CD8-positive, alpha-beta memory T cell (primary cell): Measurements from ENCODE around the gene PRR20C. TPM values are rescaled to one million over a fixed set of nuclear protein-coding genes. Genes with fewer than 3 reads are reported as not detected.
"Not testable (repeated sequence)": the region's sequence is repeated elsewhere in the genome, so short reads cannot be mapped to it uniquely, and the experiment has no call there.

Experiments used
- CTCF ChIA-PET: fragments of 350-600 bp; sonication (Branson Sonifier 250); formaldehyde crosslinking; loops from one replicate; lab custom pipeline; 2021; ENCODE audit warnings: antibody characterized with exemption; lab: Charles Lee
- POLR2A ChIA-PET: fragments of 350-600 bp; sonication (Branson Sonifier 250); formaldehyde crosslinking; loops from one replicate; lab custom pipeline; 2021; ENCODE audit warnings: antibody characterized with exemption; lab: Charles Lee
- DNase-seq, 5 donors: peaks; one replicate each; pipeline versions ENCODE4 v3.0.0 to v3.0.0-alpha.2; 2020 to 2022; ENCODE audit warnings: mixed read lengths in 1 of 5
- H3K27ac ChIP-seq: one replicate; pipeline ENCODE4 v1.7.0; 2013; ENCODE audit warnings: low read depth, mild to moderate bottlenecking, low read length, moderate library complexity
- H3K27me3 ChIP-seq: 2 replicates; pipeline ENCODE4 v1.7.0; 2013; ENCODE audit warnings: low read length, mild to moderate bottlenecking; ENCODE audit not compliant: insufficient read depth, poor library complexity, severe bottlenecking
- H3K36me3 ChIP-seq: 2 replicates; pipeline ENCODE4 v1.7.0; 2013; ENCODE audit warnings: mild to moderate bottlenecking, low read length, moderate library complexity; ENCODE audit not compliant: insufficient read depth
- H3K4me1 ChIP-seq: 2 replicates; pipeline ENCODE4 v1.7.0; 2013; ENCODE audit warnings: mild to moderate bottlenecking, low read length, moderate library complexity; ENCODE audit not compliant: insufficient read depth
- H3K4me3 ChIP-seq: 2 replicates; pipeline ENCODE4 v1.7.0; 2013; ENCODE audit warnings: mild to moderate bottlenecking, low read length
- H3K9me3 ChIP-seq: 2 replicates; pipeline ENCODE4 v1.7.0; 2013; ENCODE audit warnings: mild to moderate bottlenecking, low read length
- H3K27ac Mint-ChIP-seq, 8 donors: one replicate each; pipeline ENCODE4 v1.8.0; 2020 to 2021; ENCODE audit warnings: mixed read lengths in 8 of 8, mild to moderate bottlenecking in 6 of 8, inconsistent platforms in 3 of 8, moderate library complexity in 3 of 8
- H3K27me3 Mint-ChIP-seq, 2 donors: one replicate each; pipeline ENCODE4 v1.8.0; 2020 to 2021; ENCODE audit warnings: mixed read lengths in 2 of 2, mild to moderate bottlenecking in 1 of 2, moderate library complexity in 1 of 2
- H3K36me3 Mint-ChIP-seq, 3 donors: one replicate each; pipeline ENCODE4 v1.8.0; 2020 to 2021; ENCODE audit warnings: mixed read lengths in 3 of 3, inconsistent platforms in 1 of 3, mild to moderate bottlenecking in 1 of 3
- H3K4me1 Mint-ChIP-seq, 3 donors: one replicate each; pipeline ENCODE4 v1.8.0; 2020 to 2021; ENCODE audit warnings: mixed read lengths in 3 of 3, inconsistent platforms in 1 of 3, mild to moderate bottlenecking in 1 of 3
- H3K4me3 Mint-ChIP-seq, 7 donors: one replicate each; pipeline ENCODE4 v1.8.0; 2020 to 2021; ENCODE audit warnings: mixed read lengths in 7 of 7, mild to moderate bottlenecking in 6 of 7, moderate library complexity in 4 of 7, inconsistent platforms in 2 of 7
- H3K9me3 Mint-ChIP-seq, 5 donors: one replicate each; pipeline ENCODE4 v1.8.0; 2020 to 2022; ENCODE audit warnings: mixed read lengths in 5 of 5, mild to moderate bottlenecking in 3 of 5, moderate library complexity in 2 of 5, inconsistent platforms in 1 of 5
- polyA plus RNA-seq: library from polyadenylated mRNA; unstranded; fragments of 300-500 nt; fragmentation: Illumina TruSeq; gene quantifications from one replicate; pipeline ENCODE4 v1.2.3, GENCODE V29; 2021
- total RNA-seq, 2 experiments: library from RNA; stranded (reverse); gene quantifications; one replicate each; pipeline ENCODE4 v1.2.3, GENCODE V29; 2021

Gene PRR20C
- total RNA-seq = not detected
- not detected for polyA plus RNA-seq

- H3K36me3 ChIP-seq, H3K27ac Mint-ChIP-seq, H3K27ac ChIP-seq, H3K4me3 ChIP-seq, H3K9me3 ChIP-seq, H3K4me1 Mint-ChIP-seq, H3K4me3 Mint-ChIP-seq, H3K27me3 ChIP-seq, H3K4me1 ChIP-seq, H3K27me3 Mint-ChIP-seq, DNase-seq, POLR2A ChIA-PET, H3K36me3 Mint-ChIP-seq, H3K9me3 Mint-ChIP-seq, CTCF ChIA-PET: not testable (repeated sequence)
Measured at GRCh38 chr13:57153761-57154160, at the start of gene PRR20C. TSS of gene PRR20C (plus strand) at chr13:57154061. CDS start at chr13:57154448, 387 bp downstream.

- no peak overlapping the region for H3K4me3 Mint-ChIP-seq
- Histone ChIP-seq H3K4me1 (no peaks in the 10 kb centered on the region), H3K36me3 (no peaks in the 10 kb centered on the region), H3K9me3 (no peaks in the 10 kb centered on the region), H3K27me3 (no peaks in the 10 kb centered on the region), H3K27ac (no peak overlapping the region), H3K4me3 (no peak overlapping the region)
- peaks cover 7 to 31% (median 16%) of the 10 kb centered on the region in 5 donors for H3K9me3 Mint-ChIP-seq
- no peaks in the 10 kb centered on the region for H3K27me3 Mint-ChIP-seq
- no peaks in the 10 kb centered on the region for H3K4me1 Mint-ChIP-seq
- no peaks in the 10 kb centered on the region for H3K36me3 Mint-ChIP-seq
- ChIA-PET CTCF (no interaction called here), POLR2A (no interaction called here)
- no peak for DNase-seq
- H3K27ac Mint-ChIP-seq = no peak overlapping the region
Measured at GRCh38 chr13:57114945-57115344, 38.9 kb upstream of the PRR20C start.

- no peak overlapping the region for H3K27ac Mint-ChIP-seq
- Histone ChIP-seq H3K4me1 (no peaks in the 10 kb centered on the region), H3K36me3 (no peaks in the 10 kb centered on the region), H3K27me3 (no peaks in the 10 kb centered on the region), H3K27ac (no peak overlapping the region), H3K9me3 (no peaks in the 10 kb centered on the region), H3K4me3 (no peak overlapping the region)
- no peak for DNase-seq
- peaks cover 0 to 13% (median 6%) of the 10 kb centered on the region in 5 donors for H3K9me3 Mint-ChIP-seq
- POLR2A ChIA-PET = no interaction called here
- CTCF ChIA-PET = no interaction called here
- no peaks in the 10 kb centered on the region for H3K36me3 Mint-ChIP-seq
- H3K4me3 Mint-ChIP-seq = no peak overlapping the region
- H3K27me3 Mint-ChIP-seq = no peaks in the 10 kb centered on the region
- no peaks in the 10 kb centered on the region for H3K4me1 Mint-ChIP-seq
Measured at GRCh38 chr13:57123681-57124080, 30.2 kb upstream of the PRR20C start.

DNA sequence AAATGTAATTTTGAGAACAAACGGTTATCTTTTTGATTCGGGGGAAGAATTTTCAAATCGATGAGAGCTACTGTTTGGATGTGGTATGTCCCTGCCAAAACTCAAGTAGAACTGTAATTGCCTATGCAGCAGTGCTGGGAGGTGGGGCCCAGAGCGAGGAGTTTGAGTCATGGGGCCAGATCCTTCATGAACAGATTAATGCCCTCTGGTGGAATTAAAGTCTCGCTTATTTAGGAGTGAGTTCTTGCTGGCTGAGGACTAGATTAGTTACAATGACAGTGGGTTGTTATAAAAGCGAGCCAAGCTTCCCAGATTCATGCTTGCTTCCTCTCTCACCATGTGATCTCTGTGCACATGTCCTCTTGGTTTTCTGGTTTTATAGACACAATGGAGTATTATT lies 25.0 kb upstream of the PRR20C start:
- Histone ChIP-seq H3K4me1 (no peaks in the 10 kb centered on the region), H3K27ac (no peak overlapping the region), H3K4me3 (no peak overlapping the region), H3K36me3 (no peaks in the 10 kb centered on the region), H3K27me3 (no peaks in the 10 kb centered on the region), H3K9me3 (no peaks in the 10 kb centered on the region)
- no peaks in the 10 kb centered on the region for H3K4me1 Mint-ChIP-seq
- H3K4me3 Mint-ChIP-seq = no peak overlapping the region
- H3K27me3 Mint-ChIP-seq = no peaks in the 10 kb centered on the region
- H3K36me3 Mint-ChIP-seq = no peaks in the 10 kb centered on the region
- ChIA-PET POLR2A (no interaction called here), CTCF (no interaction called here)
- no peak for DNase-seq
- H3K27ac Mint-ChIP-seq = no peak overlapping the region
- peaks cover 0 to 25% (median 7%) of the 10 kb centered on the region in 5 donors for H3K9me3 Mint-ChIP-seq

DNA sequence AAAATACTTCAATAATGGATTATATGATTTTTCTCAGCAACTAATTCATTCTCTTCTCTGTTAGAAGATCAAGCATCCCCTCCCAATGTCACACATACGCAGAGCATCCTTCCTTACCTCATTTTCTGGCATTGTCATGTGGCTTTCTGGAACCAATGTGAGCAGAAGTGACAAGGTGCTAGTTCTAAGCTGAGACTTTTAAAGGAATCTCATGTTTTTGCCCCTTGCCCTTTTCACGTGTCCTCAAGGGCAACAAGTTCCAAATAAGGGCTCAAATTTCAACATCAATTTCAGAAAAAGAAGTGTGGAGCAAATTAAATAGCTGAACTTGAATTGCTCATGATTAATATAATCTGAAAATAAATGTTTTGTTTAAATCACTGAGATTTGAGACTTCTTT lies 17.8 kb upstream of the PRR20C start:
- no peak for DNase-seq
- ChIA-PET POLR2A (no interaction called here), CTCF (no interaction called here)
- peaks cover 0 to 26% (median 4%) of the 10 kb centered on the region in 5 donors for H3K9me3 Mint-ChIP-seq
- H3K9me3 ChIP-seq = no peaks in the 10 kb centered on the region
- H3K4me1 ChIP-seq = no peaks in the 10 kb centered on the region
- no peak overlapping the region for H3K4me3 ChIP-seq
- no peaks in the 10 kb centered on the region for H3K4me1 Mint-ChIP-seq
- H3K27me3 ChIP-seq = no peaks in the 10 kb centered on the region
- H3K36me3 Mint-ChIP-seq = no peaks in the 10 kb centered on the region
- H3K4me3 Mint-ChIP-seq = no peak overlapping the region
- no peaks in the 10 kb centered on the region for H3K36me3 ChIP-seq
- no peak overlapping the region for H3K27ac ChIP-seq
- H3K27me3 Mint-ChIP-seq = no peaks in the 10 kb centered on the region
- H3K27ac Mint-ChIP-seq = no peak overlapping the region

GRCh38 chr13:57137585-57137984 lies 16.3 kb upstream of the PRR20C start:
- Histone ChIP-seq H3K9me3 (no peaks in the 10 kb centered on the region), H3K27ac (no peak overlapping the region), H3K36me3 (no peaks in the 10 kb centered on the region), H3K4me3 (no peak overlapping the region), H3K4me1 (no peaks in the 10 kb centered on the region), H3K27me3 (no peaks in the 10 kb centered on the region)
- H3K4me3 Mint-ChIP-seq = no peak overlapping the region
- no peak for DNase-seq
- H3K27ac Mint-ChIP-seq = no peak overlapping the region
- H3K9me3 Mint-ChIP-seq = peaks cover 0 to 16% (median 4%) of the 10 kb centered on the region in 5 donors
- no peaks in the 10 kb centered on the region for H3K4me1 Mint-ChIP-seq
- ChIA-PET CTCF (no interaction called here), POLR2A (no interaction called here)
- H3K27me3 Mint-ChIP-seq = no peaks in the 10 kb centered on the region
- no peaks in the 10 kb centered on the region for H3K36me3 Mint-ChIP-seq

- no peaks in the 10 kb centered on the region for H3K9me3 ChIP-seq
- no peaks in the 10 kb centered on the region for H3K36me3 ChIP-seq
- H3K4me3 ChIP-seq = no peak overlapping the region
- no peak overlapping the region for H3K27ac ChIP-seq
- no peaks in the 10 kb centered on the region for H3K4me1 Mint-ChIP-seq
- no peak overlapping the region for H3K4me3 Mint-ChIP-seq
- no peaks in the 10 kb centered on the region for H3K36me3 Mint-ChIP-seq
- ChIA-PET CTCF (no interaction called here), POLR2A (no interaction called here)
- DNase-seq = no peak
- H3K4me1 ChIP-seq = no peaks in the 10 kb centered on the region
- H3K27me3 Mint-ChIP-seq = no peaks in the 10 kb centered on the region
- no peak overlapping the region for H3K27ac Mint-ChIP-seq
- H3K27me3 ChIP-seq = no peaks in the 10 kb centered on the region
- peaks cover 0 to 15% (median 4%) of the 10 kb centered on the region in 5 donors for H3K9me3 Mint-ChIP-seq
Measured at GRCh38 chr13:57138988-57139387, 14.9 kb upstream of the PRR20C start.

DNA sequence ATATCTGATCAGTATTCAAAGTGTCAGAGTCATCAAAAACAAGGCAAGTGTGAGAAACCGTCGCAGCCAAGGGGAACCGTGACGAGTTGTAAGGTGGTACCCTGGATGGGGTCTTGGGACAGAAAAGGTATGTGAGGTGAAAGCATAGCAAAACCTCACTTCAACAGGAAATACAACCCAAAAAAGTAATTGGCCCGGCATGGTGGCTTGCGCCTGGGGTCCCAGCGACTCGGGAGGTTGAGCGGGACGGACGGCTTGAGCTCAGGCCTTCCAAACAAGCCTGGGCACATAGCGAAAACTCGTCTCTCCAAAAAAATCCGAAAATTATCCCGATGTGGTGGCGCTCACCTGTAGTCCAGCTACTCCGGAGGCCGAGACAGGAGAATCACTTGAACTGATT lies 14.1 kb upstream of the PRR20C start:
- H3K4me3 Mint-ChIP-seq, CTCF ChIA-PET, POLR2A ChIA-PET, H3K9me3 ChIP-seq, H3K27ac ChIP-seq, H3K4me1 Mint-ChIP-seq, H3K4me3 ChIP-seq, DNase-seq, H3K27me3 ChIP-seq, H3K27me3 Mint-ChIP-seq, H3K27ac Mint-ChIP-seq, H3K36me3 ChIP-seq, H3K4me1 ChIP-seq, H3K36me3 Mint-ChIP-seq: not testable (repeated sequence)
- H3K9me3 Mint-ChIP-seq = peaks cover 0 to 15% (median 4%) of the 10 kb centered on the region in 5 donors
